C1 segment of cervical spinal cord (tissue), 14 donors: Measurements from ENCODE around the gene LMBR1.

ENCODE experiments used
- DNase-seq, 14 donors: peaks; one replicate each; lab custom pipeline; 2025; lab: John Stamatoyannopoulos, UW

LMBR1 gene

DNA sequence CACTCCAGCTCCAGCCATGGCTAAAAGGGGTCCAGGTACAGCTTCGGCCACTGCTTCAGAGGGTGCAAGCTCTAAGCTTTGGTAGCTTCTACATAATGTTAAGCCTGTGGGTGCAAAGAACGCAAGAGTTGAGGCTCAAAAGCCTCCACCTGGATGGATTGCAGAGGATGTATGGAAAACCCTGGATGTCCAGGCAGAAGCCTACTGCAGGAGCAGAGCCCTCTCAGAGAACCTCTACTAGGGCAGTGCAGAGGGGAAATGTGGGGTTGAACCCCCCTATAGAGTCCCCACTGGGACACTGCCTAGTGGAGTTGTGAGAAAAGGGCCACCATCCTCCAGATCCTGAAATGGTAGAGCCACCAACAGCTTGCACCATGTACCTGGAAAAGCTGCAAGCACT lies 263.1 kb downstream of the LMBR1 start:
- no peak for DNase-seq

DNA sequence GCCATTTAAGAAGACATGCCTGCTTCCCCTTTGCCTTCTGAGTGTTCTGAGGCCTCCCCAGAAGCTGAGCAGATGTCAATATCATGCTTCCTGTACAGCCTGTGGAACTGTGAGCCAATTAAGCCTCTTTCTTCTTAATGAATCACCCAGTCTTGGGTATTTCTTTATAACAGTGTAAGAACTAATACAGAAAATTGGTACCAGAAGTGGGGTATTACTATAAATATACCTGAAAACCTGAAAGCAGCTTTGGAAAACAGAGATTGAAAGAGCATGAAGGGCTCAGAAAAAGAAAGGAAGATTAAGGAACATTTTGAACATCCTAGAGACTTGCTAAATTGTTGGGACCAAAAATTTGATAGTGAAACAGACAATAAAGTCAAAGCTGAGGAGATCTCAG lies 264.4 kb downstream of the LMBR1 start:
- DNase-seq, result no peak
